Testis (tissue), 2 donors: Measurements from ENCODE around the gene RETREG2.

Experiments used
- CTCF ChIP-seq, 3 experiments: fragments of 450-650 bp in 2 of 3; fragments of 200-600 bp in 1 of 3; sonication (generic) in 1 of 3; IDR thresholded peaks; one replicate each; pipeline ENCODE4 v1.5.1; 2016 to 2019; ENCODE audit warnings: antibody characterized with exemption in 3 of 3, mild to moderate bottlenecking in 2 of 3, moderate library complexity in 1 of 3
- POLR2A ChIP-seq: fragments of 450-650 bp; IDR thresholded peaks from one replicate; pipeline ENCODE4 v1.6.1; 2017; ENCODE audit warnings: antibody characterized with exemption, mild to moderate bottlenecking, moderate library complexity

GRCh38 chr2:219155054-219155644, 22.9 kb upstream of the RETREG2 start:
- no peak for TF ChIP-seq POLR2A
- peak; percentile 62 to 75 (median 68) for TF ChIP-seq CTCF (IDR thresholded peaks at IDR 0.05)
